Prostate gland (tissue), 2 donors: ENCODE data around the gene NSMCE1.

Experiments used
- CTCF ChIP-seq, 4 experiments: fragments of 200-600 bp in 2 of 4; fragments of 450-650 bp in 2 of 4; sonication (generic) in 2 of 4; IDR thresholded peaks; 1 replicate in 3 of 4; 2 replicates in 1 of 4; pipeline ENCODE4 v1.5.1; 2016 to 2019; ENCODE audit warnings: antibody characterized with exemption in 4 of 4, mild to moderate bottlenecking in 2 of 4, moderate library complexity in 2 of 4
- POLR2A ChIP-seq: fragments of 450-650 bp; IDR thresholded peaks from one replicate; pipeline ENCODE4 v1.6.1; 2016; ENCODE audit warnings: antibody characterized with exemption, mild to moderate bottlenecking
- POLR2AphosphoS5 ChIP-seq: sonication (generic); formaldehyde crosslinking; IDR thresholded peaks from one replicate; pipeline ENCODE4 v1.6.1; 2017; ENCODE audit warnings: antibody characterized with exemption

- TF ChIP-seq CTCF (IDR thresholded peaks at IDR 0.05): no peak
- no peak for TF ChIP-seq POLR2A
- TF ChIP-seq POLR2AphosphoS5: no peak
Observed at GRCh38 chr16:27216297-27216885, 52.2 kb downstream of the NSMCE1 start.
